ENCODE measurements around the gene GPAT2.
"Not testable (repeated sequence)": the region's sequence is repeated elsewhere in the genome, so short reads cannot be mapped to it uniquely, and the experiment has no call there.

Gene GPAT2

GRCh38 chr2:96034792-96035191 is at the start of gene GPAT2:
GPAT2 (minus strand) TSS chr2:96034916; CDS start chr2:96032359, 2,557 bp downstream.
- in situ Hi-C loops (cut with HindIII; ENCODE audit: low sequenced_read_pairs): not testable (repeated sequence)

- in situ Hi-C loops (cut with HindIII; ENCODE audit: low sequenced_read_pairs): no loop called here
These were observed 49.5 kb upstream of the GPAT2 start for GRCh38 chr2:96083989-96084857.

- in situ Hi-C loops (cut with HindIII; ENCODE audit: low sequenced_read_pairs): no loop called here
These were observed 48.6 kb upstream of the GPAT2 start for GRCh38 chr2:96083064-96083939.

- in situ Hi-C loops (cut with HindIII; ENCODE audit: low sequenced_read_pairs): no loop called here
These were observed 47.7 kb upstream of the GPAT2 start for GRCh38 chr2:96082211-96083063.

GRCh38 chr2:96081042-96081441 is 46.3 kb upstream of the GPAT2 start:
- in situ Hi-C loops (cut with HindIII; ENCODE audit: low sequenced_read_pairs): no loop called here

GRCh38 chr2:96075199-96075771 is 40.6 kb upstream of the GPAT2 start:
- in situ Hi-C loops (cut with HindIII; ENCODE audit: low sequenced_read_pairs): no loop called here

GRCh38 chr2:96074156-96074555 is 39.4 kb upstream of the GPAT2 start:
- in situ Hi-C loops (cut with HindIII; ENCODE audit: low sequenced_read_pairs): loop anchor here (25.0 kb wide), 1 partner anchor 312 kb away; no protein-coding TSS in a partner anchor

- in situ Hi-C loops (cut with HindIII; ENCODE audit: low sequenced_read_pairs): loop anchor here (25.0 kb wide), 1 partner anchor 311 kb away; no protein-coding TSS in a partner anchor
These were observed 38.6 kb upstream of the GPAT2 start for GRCh38 chr2:96073170-96073775.

GRCh38 chr2:96072746-96073145 is 38.0 kb upstream of the GPAT2 start:
- in situ Hi-C loops (cut with HindIII; ENCODE audit: low sequenced_read_pairs): loop anchor here (25.0 kb wide), 1 partner anchor 310 kb away; no protein-coding TSS in a partner anchor

GRCh38 chr2:96071977-96072491 is 37.3 kb upstream of the GPAT2 start:
- in situ Hi-C loops (cut with HindIII; ENCODE audit: low sequenced_read_pairs): loop anchor here (25.0 kb wide), 1 partner anchor 310 kb away; no protein-coding TSS in a partner anchor

- in situ Hi-C loops (cut with HindIII; ENCODE audit: low sequenced_read_pairs): loop anchor here (25.0 kb wide), 1 partner anchor 309 kb away; no protein-coding TSS in a partner anchor
These were observed 36.6 kb upstream of the GPAT2 start for GRCh38 chr2:96071087-96071976.

GRCh38 chr2:96070351-96070750 is 35.6 kb upstream of the GPAT2 start:
- in situ Hi-C loops (cut with HindIII; ENCODE audit: low sequenced_read_pairs): loop anchor here (25.0 kb wide), 1 partner anchor 308 kb away; no protein-coding TSS in a partner anchor

- in situ Hi-C loops (cut with HindIII; ENCODE audit: low sequenced_read_pairs): loop anchor here (25.0 kb wide), 1 partner anchor 308 kb away; no protein-coding TSS in a partner anchor
These were observed 35.2 kb upstream of the GPAT2 start for GRCh38 chr2:96069878-96070277.

GRCh38 chr2:96067902-96068581 is 33.3 kb upstream of the GPAT2 start:
- in situ Hi-C loops (cut with HindIII; ENCODE audit: low sequenced_read_pairs): loop anchor here (25.0 kb wide), 1 partner anchor 306 kb away; no protein-coding TSS in a partner anchor

GRCh38 chr2:96067098-96067660 is 32.5 kb upstream of the GPAT2 start:
- in situ Hi-C loops (cut with HindIII; ENCODE audit: low sequenced_read_pairs): loop anchor here (25.0 kb wide), 1 partner anchor 305 kb away; no protein-coding TSS in a partner anchor

GRCh38 chr2:96066511-96066910 is 31.8 kb upstream of the GPAT2 start:
- in situ Hi-C loops (cut with HindIII; ENCODE audit: low sequenced_read_pairs): loop anchor here (25.0 kb wide), 1 partner anchor 304 kb away; no protein-coding TSS in a partner anchor

GRCh38 chr2:96065954-96066353 is 31.2 kb upstream of the GPAT2 start:
- in situ Hi-C loops (cut with HindIII; ENCODE audit: low sequenced_read_pairs): loop anchor here (25.0 kb wide), 1 partner anchor 304 kb away; no protein-coding TSS in a partner anchor
